ENCODE measurements around the gene LRRC43.

Gene LRRC43

DNA sequence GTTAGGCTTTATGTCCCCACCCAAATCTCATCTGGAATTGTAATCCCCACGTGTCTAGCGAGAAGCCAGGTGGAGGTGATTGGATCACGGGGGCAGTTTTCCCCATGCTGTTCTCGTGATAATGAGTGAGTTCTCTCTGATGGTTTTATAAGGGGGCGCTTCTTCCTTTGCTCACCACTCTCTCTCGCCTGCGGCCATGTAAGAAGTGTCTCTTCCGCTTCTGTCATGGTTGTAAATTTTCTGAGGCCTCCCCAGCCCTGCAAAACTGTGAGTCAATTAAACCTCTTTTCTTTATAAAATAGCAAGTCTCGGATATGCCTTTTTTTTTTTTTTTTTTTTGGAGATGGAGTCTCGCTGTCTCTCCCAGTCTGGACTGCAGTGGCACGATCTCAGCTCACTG is 22.2 kb upstream of the LRRC43 start:
- Histone ChIP-seq H3K4me3 (ENCODE audit: low read length) (no peak overlapping the region), H4K8ac (ENCODE audit: low read depth, low read length) (no peak overlapping the region), H3K4me1 (ENCODE audit: control insufficient read depth, low read depth, low read length) (no peaks in the 10 kb centered on the region), H3K79me1 (ENCODE audit: low read length) (no peaks in the 10 kb centered on the region), H3K18ac (ENCODE audit: low read length) (no peak overlapping the region), H3K79me2 (ENCODE audit: control insufficient read depth, insufficient read depth, low read length) (no peaks in the 10 kb centered on the region), H3K4ac (ENCODE audit: low read depth, low read length) (no peak overlapping the region), H3K27ac (ENCODE audit: low read depth, low read length) (no peak overlapping the region), H2BK15ac (replicated peaks; ENCODE audit: low read depth) (no peak overlapping the region), H4K5ac (ENCODE audit: low read length) (no peak overlapping the region), H3K56ac (ENCODE audit: low read length) (no peak overlapping the region), H3K36me3 (ENCODE audit: control insufficient read depth, insufficient read depth, low read length) (no peaks in the 10 kb centered on the region), H2AK5ac (ENCODE audit: low read length) (no peak overlapping the region), H3K23ac (ENCODE audit: low read length) (no peak overlapping the region), H2BK5ac (ENCODE audit: low read length) (no peak overlapping the region), H2BK120ac (ENCODE audit: low read depth, low read length) (no peak overlapping the region), H3K9ac (ENCODE audit: low read length) (no peak overlapping the region), H3K4me2 (ENCODE audit: low read length) (no peak overlapping the region), H3K27me3 (ENCODE audit: insufficient read depth, low read length, poor library complexity) (no peaks in the 10 kb centered on the region)
- no CpG with 5 or more reads among the region's 11 CpGs for WGBS (ENCODE audit: extremely low coverage, insufficient coverage, low lambda C conversion rate)
- DNase-seq, result no peak

DNA sequence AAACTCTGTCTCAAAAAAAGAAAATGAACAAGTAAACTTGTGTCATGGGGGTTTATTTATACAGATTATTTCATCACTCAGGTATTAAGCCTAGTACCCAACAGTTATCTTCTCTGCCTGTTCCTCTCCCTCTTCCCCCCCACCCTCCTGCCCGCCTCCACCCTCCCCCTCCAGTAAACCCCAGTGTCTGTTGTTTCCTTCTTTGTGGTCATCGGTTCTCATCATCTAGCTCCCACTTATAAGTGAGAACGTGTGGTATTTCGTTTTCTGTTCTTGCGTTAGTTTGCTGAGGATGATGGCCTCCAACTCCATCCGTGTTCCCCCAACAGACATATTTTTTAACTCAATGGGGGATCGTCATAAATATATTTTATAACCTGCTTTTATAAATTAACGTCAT is 21.2 kb upstream of the LRRC43 start:
- no peak overlapping the region for H3K18ac ChIP-seq (ENCODE audit: low read length)
- H2BK15ac ChIP-seq (replicated peaks; ENCODE audit: low read depth), result no peak overlapping the region
- no CpG with 5 or more reads among the region's 8 CpGs for WGBS (ENCODE audit: extremely low coverage, insufficient coverage, low lambda C conversion rate)
- no peak overlapping the region for H4K8ac ChIP-seq (ENCODE audit: low read depth, low read length)
- DNase-seq, result no peak
- H2BK120ac ChIP-seq (ENCODE audit: low read depth, low read length), result no peak overlapping the region
- no peaks in the 10 kb centered on the region for H3K36me3 ChIP-seq (ENCODE audit: control insufficient read depth, insufficient read depth, low read length)
- H4K5ac ChIP-seq (ENCODE audit: low read length), result no peak overlapping the region
- H3K4ac ChIP-seq (ENCODE audit: low read depth, low read length), result no peak overlapping the region
- no peak overlapping the region for H2AK5ac ChIP-seq (ENCODE audit: low read length)
- no peaks in the 10 kb centered on the region for H3K79me2 ChIP-seq (ENCODE audit: control insufficient read depth, insufficient read depth, low read length)
- H2BK5ac ChIP-seq (ENCODE audit: low read length), result no peak overlapping the region
- no peaks in the 10 kb centered on the region for H3K27me3 ChIP-seq (ENCODE audit: insufficient read depth, low read length, poor library complexity)
- H3K23ac ChIP-seq (ENCODE audit: low read length), result no peak overlapping the region
- H3K4me2 ChIP-seq (ENCODE audit: low read length), result no peak overlapping the region
- no peak overlapping the region for H3K9ac ChIP-seq (ENCODE audit: low read length)
- H3K56ac ChIP-seq (ENCODE audit: low read length), result no peak overlapping the region
- no peak overlapping the region for H3K4me3 ChIP-seq (ENCODE audit: low read length)
- H3K27ac ChIP-seq (ENCODE audit: low read depth, low read length), result no peak overlapping the region
- no peaks in the 10 kb centered on the region for H3K79me1 ChIP-seq (ENCODE audit: low read length)
- H3K4me1 ChIP-seq (ENCODE audit: control insufficient read depth, low read depth, low read length), result no peaks in the 10 kb centered on the region

DNA sequence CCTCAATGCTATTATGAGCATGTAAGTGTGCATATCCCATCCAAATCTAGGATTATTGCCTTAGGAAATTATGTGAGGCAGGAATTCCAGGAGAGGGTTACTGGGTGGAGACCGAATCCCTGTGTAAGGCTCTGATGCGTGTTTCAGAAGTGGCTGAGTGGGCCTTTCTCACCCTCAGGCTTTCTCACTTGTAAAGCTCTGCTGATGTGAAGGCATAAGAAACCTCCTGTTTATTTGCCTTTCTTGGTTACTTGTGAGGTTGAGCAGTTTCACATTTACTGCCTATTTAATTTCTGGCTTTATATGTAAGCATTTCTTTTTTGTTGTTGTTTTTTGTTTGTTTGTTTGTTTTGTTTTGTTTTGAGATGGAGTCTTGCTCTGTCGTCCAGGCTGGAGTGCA is 19.9 kb upstream of the LRRC43 start:
- H2AK5ac ChIP-seq (ENCODE audit: low read length), result no peak overlapping the region
- H3K79me1 ChIP-seq (ENCODE audit: low read length), result no peaks in the 10 kb centered on the region
- no peak for DNase-seq
- no peak overlapping the region for H3K18ac ChIP-seq (ENCODE audit: low read length)
- H3K27me3 ChIP-seq (ENCODE audit: insufficient read depth, low read length, poor library complexity), result no peaks in the 10 kb centered on the region
- H2BK15ac ChIP-seq (replicated peaks; ENCODE audit: low read depth), result no peak overlapping the region
- H3K36me3 ChIP-seq (ENCODE audit: control insufficient read depth, insufficient read depth, low read length), result no peaks in the 10 kb centered on the region
- H3K4me1 ChIP-seq (ENCODE audit: control insufficient read depth, low read depth, low read length), result no peaks in the 10 kb centered on the region
- H2BK5ac ChIP-seq (ENCODE audit: low read length), result no peak overlapping the region
- H3K4me3 ChIP-seq (ENCODE audit: low read length), result no peak overlapping the region
- H3K23ac ChIP-seq (ENCODE audit: low read length), result no peak overlapping the region
- no peak overlapping the region for H2BK120ac ChIP-seq (ENCODE audit: low read depth, low read length)
- no peak overlapping the region for H3K4me2 ChIP-seq (ENCODE audit: low read length)
- H4K8ac ChIP-seq (ENCODE audit: low read depth, low read length), result no peak overlapping the region
- no CpG with 5 or more reads among the region's 3 CpGs for WGBS (ENCODE audit: extremely low coverage, insufficient coverage, low lambda C conversion rate)
- H3K79me2 ChIP-seq (ENCODE audit: control insufficient read depth, insufficient read depth, low read length), result no peaks in the 10 kb centered on the region
- no peak overlapping the region for H3K4ac ChIP-seq (ENCODE audit: low read depth, low read length)
- no peak overlapping the region for H3K27ac ChIP-seq (ENCODE audit: low read depth, low read length)
- H3K9ac ChIP-seq (ENCODE audit: low read length), result no peak overlapping the region
- H4K5ac ChIP-seq (ENCODE audit: low read length), result no peak overlapping the region
- H3K56ac ChIP-seq (ENCODE audit: low read length), result no peak overlapping the region

DNA sequence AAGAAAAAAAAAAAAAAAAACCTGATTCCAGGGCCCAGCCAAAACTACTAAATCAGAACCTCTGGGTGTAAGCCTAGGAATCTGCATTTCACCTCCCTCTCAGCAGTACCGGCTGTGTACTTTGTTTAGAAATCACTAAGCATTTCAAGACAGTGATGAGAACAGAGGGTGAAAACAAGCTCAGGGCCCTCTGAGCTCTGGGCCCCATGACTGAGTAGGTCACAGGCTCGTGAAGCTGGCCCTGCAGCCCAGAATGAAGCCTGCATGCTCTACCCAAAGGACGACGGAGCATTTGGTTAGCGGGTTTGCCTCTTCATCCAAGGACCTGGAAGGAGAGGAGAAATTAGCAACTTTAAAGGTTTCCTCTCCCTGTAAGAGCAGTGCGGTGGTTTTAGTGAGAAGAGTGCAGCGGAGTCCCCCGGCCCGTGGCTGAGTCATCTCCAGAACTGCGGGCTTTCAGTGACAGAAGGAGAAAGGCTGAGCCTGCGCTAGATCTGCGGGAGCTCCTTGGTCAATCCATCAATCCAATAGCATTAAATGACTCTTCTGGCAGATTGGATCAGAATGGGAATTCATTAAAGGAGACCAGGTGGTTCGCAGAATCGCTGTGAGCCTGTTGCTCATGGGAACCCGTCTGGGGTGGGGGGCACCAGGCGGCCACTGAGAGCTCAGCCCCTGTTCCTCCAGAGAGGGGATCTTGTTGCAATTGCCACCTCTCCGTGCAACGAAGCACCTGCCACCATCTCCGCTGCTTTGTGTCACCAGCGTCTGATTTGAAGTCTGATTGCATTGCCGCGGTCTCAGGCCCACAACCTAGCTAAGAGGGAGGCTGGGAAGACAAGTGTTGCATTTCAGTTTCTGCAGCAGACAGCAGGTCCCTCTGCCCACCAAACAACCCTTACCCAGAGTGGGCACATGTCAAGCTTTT is 16.2 kb upstream of the LRRC43 start:
- no peak for DNase-seq
- no peak overlapping the region for H3K4me3 ChIP-seq (ENCODE audit: low read length)
- no peak overlapping the region for H3K56ac ChIP-seq (ENCODE audit: low read length)
- no peak overlapping the region for H3K18ac ChIP-seq (ENCODE audit: low read length)
- H2BK120ac ChIP-seq (ENCODE audit: low read depth, low read length), result no peak overlapping the region
- no peak overlapping the region for H2BK15ac ChIP-seq (replicated peaks; ENCODE audit: low read depth)
- no peak overlapping the region for H3K4ac ChIP-seq (ENCODE audit: low read depth, low read length)
- H3K79me2 ChIP-seq (ENCODE audit: control insufficient read depth, insufficient read depth, low read length), result no peaks in the 10 kb centered on the region
- no peaks in the 10 kb centered on the region for H3K4me1 ChIP-seq (ENCODE audit: control insufficient read depth, low read depth, low read length)
- no peak overlapping the region for H4K5ac ChIP-seq (ENCODE audit: low read length)
- H3K23ac ChIP-seq (ENCODE audit: low read length), result no peak overlapping the region
- H3K4me2 ChIP-seq (ENCODE audit: low read length), result no peak overlapping the region
- H3K79me1 ChIP-seq (ENCODE audit: low read length), result no peaks in the 10 kb centered on the region
- H3K9ac ChIP-seq (ENCODE audit: low read length), result no peak overlapping the region
- WGBS (ENCODE audit: extremely low coverage, insufficient coverage, low lambda C conversion rate), result no CpG with 5 or more reads among the region's 22 CpGs
- no peak overlapping the region for H2AK5ac ChIP-seq (ENCODE audit: low read length)
- H3K27me3 ChIP-seq (ENCODE audit: insufficient read depth, low read length, poor library complexity), result no peaks in the 10 kb centered on the region
- no peak overlapping the region for H3K27ac ChIP-seq (ENCODE audit: low read depth, low read length)
- H2BK5ac ChIP-seq (ENCODE audit: low read length), result no peak overlapping the region
- H4K8ac ChIP-seq (ENCODE audit: low read depth, low read length), result no peak overlapping the region
- H3K36me3 ChIP-seq (ENCODE audit: control insufficient read depth, insufficient read depth, low read length), result no peaks in the 10 kb centered on the region

DNA sequence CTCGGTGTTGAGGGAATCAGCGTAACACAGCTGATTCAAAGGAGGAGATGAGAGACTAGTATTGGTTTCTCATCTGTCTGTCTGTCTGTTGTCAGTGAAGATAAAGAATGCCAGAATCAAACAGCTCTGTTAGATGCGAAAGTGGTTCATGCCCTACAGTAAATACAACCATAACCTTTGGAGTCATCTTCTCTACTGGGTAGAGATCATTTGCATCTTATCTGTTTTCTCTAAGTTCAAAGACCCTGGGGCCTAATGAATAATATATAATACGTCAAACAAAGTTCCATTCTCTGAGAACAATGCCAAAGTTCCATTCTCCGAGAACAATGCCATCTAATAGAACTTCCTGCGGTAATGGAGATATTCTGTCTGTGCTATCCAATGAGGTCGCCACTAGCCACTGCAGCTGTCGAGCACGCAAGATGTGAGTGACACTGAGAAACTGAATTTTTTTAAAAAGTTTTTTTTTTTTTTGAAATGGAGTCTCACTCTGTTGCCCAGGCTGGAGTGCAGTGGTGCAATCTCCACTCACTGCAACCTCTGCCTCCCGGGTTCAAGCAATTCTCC is 15.5 kb upstream of the LRRC43 start:
- no peak overlapping the region for H4K8ac ChIP-seq (ENCODE audit: low read depth, low read length)
- no peak overlapping the region for H3K23ac ChIP-seq (ENCODE audit: low read length)
- H3K9ac ChIP-seq (ENCODE audit: low read length), result no peak overlapping the region
- no peaks in the 10 kb centered on the region for H3K27me3 ChIP-seq (ENCODE audit: insufficient read depth, low read length, poor library complexity)
- no peak overlapping the region for H3K4me3 ChIP-seq (ENCODE audit: low read length)
- no peak overlapping the region for H3K4ac ChIP-seq (ENCODE audit: low read depth, low read length)
- no peaks in the 10 kb centered on the region for H3K79me2 ChIP-seq (ENCODE audit: control insufficient read depth, insufficient read depth, low read length)
- H3K18ac ChIP-seq (ENCODE audit: low read length), result no peak overlapping the region
- H3K36me3 ChIP-seq (ENCODE audit: control insufficient read depth, insufficient read depth, low read length), result no peaks in the 10 kb centered on the region
- no peak overlapping the region for H3K56ac ChIP-seq (ENCODE audit: low read length)
- no peak overlapping the region for H4K5ac ChIP-seq (ENCODE audit: low read length)
- H3K4me1 ChIP-seq (ENCODE audit: control insufficient read depth, low read depth, low read length), result no peaks in the 10 kb centered on the region
- H2BK15ac ChIP-seq (replicated peaks; ENCODE audit: low read depth), result no peak overlapping the region
- H3K4me2 ChIP-seq (ENCODE audit: low read length), result no peak overlapping the region
- no peak overlapping the region for H2BK120ac ChIP-seq (ENCODE audit: low read depth, low read length)
- H3K27ac ChIP-seq (ENCODE audit: low read depth, low read length), result no peak overlapping the region
- no peak for DNase-seq
- no peaks in the 10 kb centered on the region for H3K79me1 ChIP-seq (ENCODE audit: low read length)
- WGBS (ENCODE audit: extremely low coverage, insufficient coverage, low lambda C conversion rate), result no CpG with 5 or more reads among the region's 10 CpGs
- no peak overlapping the region for H2BK5ac ChIP-seq (ENCODE audit: low read length)
- H2AK5ac ChIP-seq (ENCODE audit: low read length), result no peak overlapping the region

Data from mesendoderm (in vitro differentiated cells).